H1 (cell line): Measurements from ENCODE around the gene ARL3. TPM values are rescaled to one million over a fixed set of nuclear protein-coding genes. Genes with fewer than 3 reads are reported as not detected.

Experiments
- CTCF ChIA-PET: fragments of 300-600 bp; sonication (Branson Sonifier 250); formaldehyde crosslinking; loops from one replicate; lab custom pipeline; 2021; ENCODE audit not compliant: partially characterized antibody; lab: Charles Lee
- POLR2A ChIA-PET: fragments of 300-600 bp; sonication (Branson Sonifier 250); formaldehyde crosslinking; loops from one replicate; lab custom pipeline; 2021; ENCODE audit warnings: inconsistent platforms; ENCODE audit not compliant: partially characterized antibody; lab: Charles Lee
- DNase-seq, 2 experiments: peaks; one replicate each; pipeline versions ENCODE4 v3.0.0 to v3.0.0-alpha.2; 2010 to 2022; ENCODE audit warnings: low spot score in 2 of 2, low read depth in 1 of 2, mixed read lengths in 1 of 2
- FAIRE-seq: peaks from 2 replicates; lab custom pipeline; 2011; peaks lifted over from hg19 to GRCh38; lab: Jason Lieb, UNC
- H2AFZ ChIP-seq: 2 replicates; pipeline ENCODE4 v1.8.1; 2012; ENCODE audit warnings: low read length, inconsistent platforms
- H2AK5ac ChIP-seq: 2 replicates; pipeline ENCODE4 v1.6.1; 2013; ENCODE audit warnings: low read depth, low read length
- H2BK120ac ChIP-seq: replicated peaks from 2 replicates; pipeline ENCODE3; 2013; ENCODE audit warnings: low read depth, low read length, inconsistent platforms
- H2BK12ac ChIP-seq: 2 replicates; pipeline ENCODE4 v1.6.1; 2013; ENCODE audit warnings: low read depth, low read length
- H2BK15ac ChIP-seq: 2 replicates; pipeline ENCODE4 v1.6.1; 2013; ENCODE audit warnings: low read length
- H2BK20ac ChIP-seq: 2 replicates; pipeline ENCODE4 v1.6.1; 2013; ENCODE audit warnings: low read length
- H2BK5ac ChIP-seq: 2 replicates; pipeline ENCODE4 v1.6.1; 2013; ENCODE audit warnings: low read depth, low read length
- H3K14ac ChIP-seq: 2 replicates; pipeline ENCODE4 v1.6.1; 2013; ENCODE audit warnings: inconsistent platforms; ENCODE audit not compliant: insufficient read length
- H3K18ac ChIP-seq: 2 replicates; pipeline ENCODE4 v1.6.1; 2013; ENCODE audit warnings: low read length; ENCODE audit errors: extremely low read depth
- H3K23ac ChIP-seq: 2 replicates; pipeline ENCODE4 v1.6.1; 2013; ENCODE audit warnings: inconsistent platforms; ENCODE audit not compliant: insufficient read length
- H3K23me2 ChIP-seq: 2 replicates; pipeline ENCODE4 v1.6.1; 2013; ENCODE audit warnings: low read depth, low read length
- H3K27ac ChIP-seq: 2 replicates; pipeline ENCODE4 v1.6.1; 2011; ENCODE audit warnings: low read depth, low read length, inconsistent platforms
- H3K27me3 ChIP-seq, 4 experiments: replicated peaks in 1 of 4; 1 replicate in 1 of 4; 2 replicates in 3 of 4; pipeline versions ENCODE4 v1.6.1 to v1.8.1; 2011 to 2013; ENCODE audit warnings: low read length in 3 of 4, mild to moderate bottlenecking in 3 of 4, inconsistent platforms in 2 of 4, mixed read lengths in 2 of 4, moderate library complexity in 1 of 4; ENCODE audit not compliant: control insufficient read depth in 3 of 4, insufficient read depth in 3 of 4; ENCODE audit errors: extremely low read depth in 1 of 4
- H3K36me3 ChIP-seq, 4 experiments: 2 replicates each; pipeline versions ENCODE4 v1.6.1 to v1.8.1; 2011 to 2013; ENCODE audit warnings: mild to moderate bottlenecking in 4 of 4, low read length in 3 of 4, moderate library complexity in 2 of 4, control low read depth in 1 of 4, inconsistent platforms in 1 of 4; ENCODE audit not compliant: insufficient read depth in 4 of 4, control insufficient read depth in 2 of 4
- H3K4ac ChIP-seq: replicated peaks from 2 replicates; pipeline ENCODE3; 2013; ENCODE audit warnings: low read length, low read depth, mixed read lengths, inconsistent platforms; ENCODE audit not compliant: insufficient read length
- H3K4me1 ChIP-seq, 4 experiments: replicated peaks in 1 of 4; 1 replicate in 1 of 4; 2 replicates in 3 of 4; pipeline versions ENCODE4 v1.6.1 to v1.8.1; 2011 to 2013; ENCODE audit warnings: low read length in 3 of 4, inconsistent platforms in 2 of 4, mixed read lengths in 1 of 4; ENCODE audit not compliant: insufficient read depth in 4 of 4, control insufficient read depth in 3 of 4
- H3K4me2 ChIP-seq, 2 experiments: 2 replicates each; pipeline versions ENCODE4 v1.6.1 to v1.8.1; 2011 to 2013; ENCODE audit warnings: low read depth in 2 of 2, low read length in 2 of 2, control low read depth in 1 of 2, inconsistent platforms in 1 of 2, mild to moderate bottlenecking in 1 of 2; ENCODE audit not compliant: insufficient read depth in 1 of 2
- H3K4me3 ChIP-seq, 4 experiments: fragments of 200-600, 300-600 bp in 1 of 4; sonication (generic), shearing (Covaris generic), sonication (Bioruptor Twin) in 1 of 4; 2 replicates each; pipeline versions ENCODE4 v1.5.1 to v1.8.1; 2011 to 2016; ENCODE audit warnings: low read length in 4 of 4, low read depth in 3 of 4, control low read depth in 2 of 4, inconsistent platforms in 2 of 4, mild to moderate bottlenecking in 2 of 4, mixed read lengths in 1 of 4, moderate library complexity in 1 of 4; ENCODE audit not compliant: insufficient read depth in 2 of 4; ENCODE audit errors: extremely low read depth in 1 of 4
- H3K56ac ChIP-seq: replicated peaks from 2 replicates; pipeline ENCODE3; 2013; ENCODE audit warnings: low read depth, mild to moderate bottlenecking, mixed read lengths, low read length, inconsistent platforms; ENCODE audit not compliant: insufficient read length
- H3K79me1 ChIP-seq: 2 replicates; pipeline ENCODE4 v1.6.1; 2013; ENCODE audit warnings: low read depth, low read length, control low read depth
- H3K79me2 ChIP-seq, 2 experiments: 2 replicates each; pipeline versions ENCODE4 v1.6.1 to v1.8.1; 2012 to 2013; ENCODE audit warnings: low read length in 2 of 2, mild to moderate bottlenecking in 2 of 2, inconsistent platforms in 1 of 2; ENCODE audit not compliant: insufficient read depth in 2 of 2, control insufficient read depth in 1 of 2
- H3K9ac ChIP-seq, 4 experiments: replicated peaks in 1 of 4; 1 replicate in 1 of 4; 2 replicates in 3 of 4; pipeline versions ENCODE4 v1.6.1 to v1.8.1; 2011 to 2013; ENCODE audit warnings: low read depth in 3 of 4, low read length in 3 of 4, control low read depth in 2 of 4, mild to moderate bottlenecking in 2 of 4, moderate library complexity in 2 of 4, inconsistent platforms in 1 of 4; ENCODE audit errors: extremely low read depth in 1 of 4
- H3K9me3 ChIP-seq, 2 experiments: 2 replicates each; pipeline versions ENCODE4 v1.6.1 to v1.8.1; 2012 to 2013; ENCODE audit warnings: mild to moderate bottlenecking in 2 of 2, moderate library complexity in 2 of 2, control low read depth in 1 of 2, inconsistent platforms in 1 of 2, low read depth in 1 of 2, low read length in 1 of 2, mixed read lengths in 1 of 2; ENCODE audit not compliant: insufficient read depth in 2 of 2
- H4K20me1 ChIP-seq, 2 experiments: replicated peaks in 1 of 2; 2 replicates each; pipeline versions ENCODE3 to v1.8.1; 2011 to 2013; ENCODE audit warnings: inconsistent platforms in 2 of 2, low read length in 2 of 2, mild to moderate bottlenecking in 1 of 2; ENCODE audit not compliant: insufficient read depth in 2 of 2, control insufficient read depth in 1 of 2
- H4K5ac ChIP-seq: 2 replicates; pipeline ENCODE4 v1.6.1; 2013; ENCODE audit warnings: low read length, low read depth, mixed read lengths, inconsistent platforms; ENCODE audit not compliant: insufficient read length
- H4K8ac ChIP-seq: 2 replicates; pipeline ENCODE4 v1.8.0; 2013; ENCODE audit warnings: mild to moderate bottlenecking, moderate library complexity, low read length, inconsistent platforms; ENCODE audit not compliant: insufficient read depth; ENCODE audit errors: extremely low read depth
- H4K91ac ChIP-seq: replicated peaks from 2 replicates; pipeline ENCODE3; 2013; ENCODE audit warnings: low read length, mixed read lengths, inconsistent platforms; ENCODE audit not compliant: insufficient read length
- EZH2 ChIP-seq: fragments of 200-600 bp; sonication (generic); IDR thresholded peaks from 2 replicates; pipeline ENCODE4 v1.7.1; 2012; ENCODE audit warnings: low read depth, mild to moderate bottlenecking, moderate library complexity, low read length, inconsistent platforms; ENCODE audit not compliant: severe bottlenecking
- WGBS, 2 experiments: shearing (Covaris generic) in 1 of 2; methylation state at CpG; one replicate each; pipeline versions ENCODE4 v1.1.6 to v1.1.7; 2013 to 2015; ENCODE audit warnings: low lambda C conversion rate in 2 of 2, mixed read lengths in 2 of 2, inconsistent platforms in 1 of 2, low coverage in 1 of 2, missing lambda C conversion rate in 1 of 2; ENCODE audit not compliant: insufficient replicate concordance in 2 of 2, insufficient coverage in 1 of 2, insufficient read length in 1 of 2; ENCODE audit errors: extremely low coverage in 1 of 2, missing lambda C conversion rate in 1 of 2; 5-methylcytosine and 5-hydroxymethylcytosine counted together
- polyA plus RNA-seq, 7 experiments: library from polyadenylated mRNA; depleted of rRNA in 3 of 7; stranded (reverse) in 5 of 7; unstranded in 2 of 7; fragments of >200 nt in 5 of 7; fragments of 200-250 nt in 2 of 7; gene quantifications; 1 replicate in 5 of 7; 2 replicates in 1 of 7; 4 replicates in 1 of 7; pipeline versions ENCODE4 v1.2.1 to v1.2.3, GENCODE V29; 2011 to 2013; ENCODE audit warnings: missing spikeins in 2 of 7, mixed read lengths in 2 of 7
- total RNA-seq: library from RNA; stranded (reverse); fragmentation: NEBNext Ultra II Directional; extraction: Animal tissue kit (Norgen Biotek cat#: 25700); gene quantifications from 2 replicates; pipeline ENCODE4 v1.2.1, GENCODE V29; 2021
- TF ChIP-seq, protein P1 (sequence below): IDR thresholded peaks from 2 replicates; pipeline ENCODE4 v1.6.1; 2012; ENCODE audit warnings: inconsistent platforms

Gene ARL3
- total and polyA plus RNA-seq, 2 of the 8 experiments (the other 6 are each of a cell fraction or from before 2014, with no cell fraction given): 8.8 to 16.2 TPM

DNA sequence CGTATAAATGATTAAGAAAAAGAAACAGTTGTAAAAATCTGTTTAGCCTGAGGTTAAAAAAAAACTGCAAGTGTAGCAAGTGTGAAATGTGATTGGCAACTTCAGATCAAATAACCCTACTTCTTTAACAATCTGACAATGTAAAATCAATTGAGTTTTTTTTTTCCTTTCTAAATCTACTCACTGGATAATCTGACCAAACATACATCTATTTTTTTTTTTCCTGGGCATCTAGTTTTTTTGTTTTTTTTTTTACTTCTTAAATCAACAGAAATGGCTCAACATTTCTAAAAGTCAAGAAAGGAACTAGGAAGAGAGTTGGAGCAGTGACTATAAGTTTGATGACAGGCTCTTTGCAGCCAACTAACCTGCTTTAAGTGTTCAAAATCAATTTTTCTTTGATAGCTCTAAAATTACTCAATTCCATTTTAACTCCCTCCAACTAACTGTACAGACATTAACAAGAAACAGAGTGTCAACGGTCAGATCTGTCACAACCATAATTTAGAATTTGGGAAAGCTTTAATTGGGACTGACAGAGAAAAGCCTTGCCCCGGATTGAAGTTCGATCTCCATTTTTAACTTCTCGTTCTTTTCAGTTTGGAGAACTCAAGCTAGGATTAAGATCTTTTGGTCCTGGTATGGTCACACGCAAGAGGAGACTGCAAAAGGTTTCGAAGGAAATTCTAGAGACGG is 1.2 kb downstream of the ARL3 start:
- Histone ChIP-seq H3K4ac (no peak overlapping the region), H2BK12ac (no peak overlapping the region), H4K5ac (no peak overlapping the region), H4K8ac (no peak overlapping the region), H3K79me2 (peaks cover 0 to 71% of the 10 kb centered on the region in 2 experiments; a peak in 2 of 4 replicates), H2AFZ (0 out of 2 replicates have a peak overlapping the region, but pooled peaks have one; percentile 10), H3K23ac (no peak overlapping the region), H3K9me3 (no peaks in the 10 kb centered on the region), H3K4me3 (peak overlapping the region; percentile 85 to 96 (median 92)), H3K4me1 (peaks cover 0 to 16% (median 8%) of the 10 kb centered on the region in 4 experiments; a peak in 5 of 7 replicates), H2AK5ac (no peak overlapping the region), H3K9ac (peak overlapping the region in 3 of 4 experiments; percentile 49 to 78 (median 60); a peak in 6 of 7 replicates), H4K91ac (no peak overlapping the region), H2BK120ac (no peak overlapping the region), H3K36me3 (peaks cover 0 to 8% (median 2%) of the 10 kb centered on the region in 4 experiments; a peak in 4 of 8 replicates), H2BK5ac (no peak overlapping the region; the same call in 1 of the 2 replicates), H3K23me2 (peaks cover 8% of the 10 kb centered on the region; the same call in 1 of the 2 replicates), H2BK15ac (no peak overlapping the region), H4K20me1 (peaks cover 0 to 10% of the 10 kb centered on the region in 2 experiments), H3K18ac (peak overlapping the region; percentile 81), H3K14ac (no peak overlapping the region), H3K56ac (no peak overlapping the region), H2BK20ac (no peak overlapping the region), H3K27me3 (no peaks in the 10 kb centered on the region), H3K27ac (no peak overlapping the region), H3K79me1 (no peaks in the 10 kb centered on the region; the same call in 1 of the 2 replicates), H3K4me2 (peak overlapping the region; percentile 78 to 79)
- ChIA-PET CTCF (interaction anchor here (0.8 to 2.1 kb wide), 14 partner anchors 9 to 210 kb away, joined by 3 to 10 read pairs (median 4); partner anchors contain the start of genes ACTR1A and SUFU), POLR2A (interaction anchor here (0.7 to 7.3 kb wide), 12 partner anchors 12 to 222 kb away, joined by 3 to 53 read pairs (median 10); partner anchors contain the start of genes AS3MT, TRIM8 and WBP1L)
- 19% methylated on average over 8 of the region's 8 CpGs; no CpG with 5 or more reads in 1 of the 2 experiments for WGBS, 2 experiments
- FAIRE-seq (no peak), DNase-seq (no peak)
- TF ChIP-seq, protein P1, sequence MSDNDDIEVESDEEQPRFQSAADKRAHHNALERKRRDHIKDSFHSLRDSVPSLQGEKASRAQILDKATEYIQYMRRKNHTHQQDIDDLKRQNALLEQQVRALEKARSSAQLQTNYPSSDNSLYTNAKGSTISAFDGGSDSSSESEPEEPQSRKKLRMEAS: no peak
- TF ChIP-seq EZH2: no peak
